ENCODE data around the gene SUGCT. TPM values are rescaled to one million over a fixed set of nuclear protein-coding genes. Genes with fewer than 3 reads are reported as not detected.

SUGCT gene
- total RNA-seq, 2 experiments from 2014 or later = 0.95 to 1.2 TPM

- no peak overlapping the region for H3K4me3 ChIP-seq (ENCODE audit: low read length)
- ChIA-PET POLR2A (no interaction called here), CTCF (no interaction called here)
- no peaks in the 10 kb centered on the region for H3K27me3 ChIP-seq (ENCODE audit: control insufficient read depth in 1 of 2, insufficient read depth in 2 of 2, low read length in 2 of 2)
- H3K4me3 Mint-ChIP-seq = no peak overlapping the region
- H3K36me3 Mint-ChIP-seq (ENCODE audit: low read depth) = no peaks in the 10 kb centered on the region
- no peak for ATAC-seq (ENCODE audit: poor library complexity)
- H3K9me3 Mint-ChIP-seq = no peaks in the 10 kb centered on the region
- no peaks in the 10 kb centered on the region for H3K9me3 ChIP-seq (ENCODE audit: control insufficient read depth in 1 of 2, insufficient read depth in 1 of 2, low read length in 2 of 2)
- H3K36me3 ChIP-seq (ENCODE audit: insufficient read depth, low read length) = no peaks in the 10 kb centered on the region
- intact Hi-C loops (cut with DNase I, micrococcal nuclease) = no loop called here
- H3K27ac ChIP-seq (ENCODE audit: low read depth in 1 of 2, low read length in 2 of 2) = no peak overlapping the region
- no peak for DNase-seq
- TF ChIP-seq, protein P1, sequence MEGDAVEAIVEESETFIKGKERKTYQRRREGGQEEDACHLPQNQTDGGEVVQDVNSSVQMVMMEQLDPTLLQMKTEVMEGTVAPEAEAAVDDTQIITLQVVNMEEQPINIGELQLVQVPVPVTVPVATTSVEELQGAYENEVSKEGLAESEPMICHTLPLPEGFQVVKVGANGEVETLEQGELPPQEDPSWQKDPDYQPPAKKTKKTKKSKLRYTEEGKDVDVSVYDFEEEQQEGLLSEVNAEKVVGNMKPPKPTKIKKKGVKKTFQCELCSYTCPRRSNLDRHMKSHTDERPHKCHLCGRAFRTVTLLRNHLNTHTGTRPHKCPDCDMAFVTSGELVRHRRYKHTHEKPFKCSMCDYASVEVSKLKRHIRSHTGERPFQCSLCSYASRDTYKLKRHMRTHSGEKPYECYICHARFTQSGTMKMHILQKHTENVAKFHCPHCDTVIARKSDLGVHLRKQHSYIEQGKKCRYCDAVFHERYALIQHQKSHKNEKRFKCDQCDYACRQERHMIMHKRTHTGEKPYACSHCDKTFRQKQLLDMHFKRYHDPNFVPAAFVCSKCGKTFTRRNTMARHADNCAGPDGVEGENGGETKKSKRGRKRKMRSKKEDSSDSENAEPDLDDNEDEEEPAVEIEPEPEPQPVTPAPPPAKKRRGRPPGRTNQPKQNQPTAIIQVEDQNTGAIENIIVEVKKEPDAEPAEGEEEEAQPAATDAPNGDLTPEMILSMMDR (IDR thresholded peaks at IDR 0.05) = no peak
- no peaks in the 10 kb centered on the region for H3K4me1 ChIP-seq (ENCODE audit: insufficient read depth, low read length)
- no peaks in the 10 kb centered on the region for H3K27me3 Mint-ChIP-seq
- no peaks in the 10 kb centered on the region for H3K4me1 Mint-ChIP-seq (ENCODE audit: low read depth)
- no peak overlapping the region for H3K27ac Mint-ChIP-seq
Measured at GRCh38 chr7:40757109-40757508, 622.3 kb downstream of the SUGCT start.

DNA sequence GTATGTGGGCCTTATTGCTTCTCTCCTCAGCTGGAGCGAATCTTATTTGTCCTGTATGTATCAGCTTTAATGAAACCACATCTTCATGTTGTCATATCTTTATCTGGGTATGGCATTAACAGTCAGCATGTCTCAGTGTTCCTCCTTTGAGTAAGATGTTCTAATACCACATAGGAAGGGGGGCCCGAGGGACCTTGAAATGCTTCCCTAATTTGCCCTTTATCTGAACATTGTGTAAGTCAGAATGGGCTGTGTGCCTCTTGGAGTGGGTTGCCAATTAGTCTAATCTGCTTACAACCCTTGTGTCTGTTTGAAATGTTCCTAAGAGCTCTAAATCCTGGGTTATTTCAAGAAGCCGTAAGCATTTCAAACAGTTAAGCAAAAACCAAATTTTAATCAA is 623.8 kb downstream of the SUGCT start:
- H3K4me1 ChIP-seq (ENCODE audit: insufficient read depth, low read length) = no peaks in the 10 kb centered on the region
- H3K36me3 Mint-ChIP-seq (ENCODE audit: low read depth) = no peaks in the 10 kb centered on the region
- H3K27ac ChIP-seq (ENCODE audit: low read depth in 1 of 2, low read length in 2 of 2) = no peak overlapping the region
- H3K9me3 Mint-ChIP-seq = no peaks in the 10 kb centered on the region
- ChIA-PET CTCF (no interaction called here), POLR2A (no interaction called here)
- H3K27me3 Mint-ChIP-seq = no peaks in the 10 kb centered on the region
- intact Hi-C loops (cut with DNase I, micrococcal nuclease) = no loop called here
- TF ChIP-seq, protein P1 (IDR thresholded peaks at IDR 0.05) = no peak
- H3K4me1 Mint-ChIP-seq (ENCODE audit: low read depth) = no peaks in the 10 kb centered on the region
- H3K36me3 ChIP-seq (ENCODE audit: insufficient read depth, low read length) = no peaks in the 10 kb centered on the region
- no peak overlapping the region for H3K27ac Mint-ChIP-seq
- ATAC-seq (ENCODE audit: poor library complexity) = no peak
- H3K4me3 Mint-ChIP-seq = no peak overlapping the region
- no peaks in the 10 kb centered on the region for H3K9me3 ChIP-seq (ENCODE audit: control insufficient read depth in 1 of 2, insufficient read depth in 1 of 2, low read length in 2 of 2)
- H3K27me3 ChIP-seq (ENCODE audit: control insufficient read depth in 1 of 2, insufficient read depth in 2 of 2, low read length in 2 of 2) = no peaks in the 10 kb centered on the region
- no peak for DNase-seq
- no peak overlapping the region for H3K4me3 ChIP-seq (ENCODE audit: low read length)

- Histone ChIP-seq H3K9me3 (ENCODE audit: control insufficient read depth in 1 of 2, insufficient read depth in 1 of 2, low read length in 2 of 2) (no peaks in the 10 kb centered on the region), H3K4me1 (ENCODE audit: insufficient read depth, low read length) (no peaks in the 10 kb centered on the region), H3K27me3 (ENCODE audit: control insufficient read depth in 1 of 2, insufficient read depth in 2 of 2, low read length in 2 of 2) (no peaks in the 10 kb centered on the region), H3K36me3 (ENCODE audit: insufficient read depth, low read length) (no peaks in the 10 kb centered on the region), H3K4me3 (ENCODE audit: low read length) (no peak overlapping the region), H3K27ac (ENCODE audit: low read depth in 1 of 2, low read length in 2 of 2) (no peak overlapping the region)
- no peak for ATAC-seq (ENCODE audit: poor library complexity)
- no peaks in the 10 kb centered on the region for H3K9me3 Mint-ChIP-seq
- no peak for DNase-seq
- no peaks in the 10 kb centered on the region for H3K36me3 Mint-ChIP-seq (ENCODE audit: low read depth)
- H3K4me3 Mint-ChIP-seq = no peak overlapping the region
- CTCF ChIA-PET = no interaction called here
- no peaks in the 10 kb centered on the region for H3K27me3 Mint-ChIP-seq
- TF ChIP-seq, protein P1 (IDR thresholded peaks at IDR 0.05) = no peak
- H3K4me1 Mint-ChIP-seq (ENCODE audit: low read depth) = no peaks in the 10 kb centered on the region
- intact Hi-C loops (cut with DNase I, micrococcal nuclease) = no loop called here
- H3K27ac Mint-ChIP-seq = no peak overlapping the region
- POLR2A ChIA-PET = no interaction called here
Measured at GRCh38 chr7:40760293-40760964, 625.6 kb downstream of the SUGCT start.
